ENCODE data around the gene IL1RAPL2.

IL1RAPL2 gene

DNA sequence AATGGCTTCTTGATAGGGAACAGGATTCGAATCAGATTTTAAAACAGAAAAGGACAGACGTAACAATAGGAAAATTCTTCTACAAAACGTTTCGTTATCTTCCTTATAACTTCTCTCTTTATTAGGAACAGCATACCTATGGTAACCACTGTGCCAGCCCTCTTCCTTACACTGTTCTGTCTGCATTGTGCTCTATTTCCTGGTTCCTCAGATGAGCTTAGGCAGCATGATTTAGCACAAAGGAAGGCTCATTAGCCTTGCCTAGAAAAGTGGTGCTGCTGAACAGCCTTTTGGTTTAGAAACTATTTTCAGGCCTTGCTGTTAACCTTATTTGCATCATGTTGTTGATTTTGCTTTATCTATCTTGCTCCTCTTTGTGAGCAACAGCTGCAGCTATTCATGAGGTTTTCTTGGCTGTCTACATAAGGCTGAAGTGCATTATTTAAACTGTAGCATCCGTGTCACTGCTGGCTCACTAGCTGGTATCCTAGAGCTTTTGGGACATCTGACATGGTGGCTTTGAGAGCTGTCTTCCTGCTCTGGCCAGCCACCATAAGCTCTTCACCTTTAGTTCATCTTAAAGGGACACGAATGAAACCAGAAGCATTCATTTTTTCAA, 1186.4 kb downstream of the IL1RAPL2 start:
- H3K27ac ChIP-seq: no peak overlapping the region
- no peak for TF ChIP-seq CTCF (conservative IDR thresholded peaks at IDR 0.05)

GRCh38 chrX:105753411-105753810, 1187.4 kb downstream of the IL1RAPL2 start:
- no peak for TF ChIP-seq CTCF (conservative IDR thresholded peaks at IDR 0.05)
- no peak overlapping the region for H3K27ac ChIP-seq

DNA sequence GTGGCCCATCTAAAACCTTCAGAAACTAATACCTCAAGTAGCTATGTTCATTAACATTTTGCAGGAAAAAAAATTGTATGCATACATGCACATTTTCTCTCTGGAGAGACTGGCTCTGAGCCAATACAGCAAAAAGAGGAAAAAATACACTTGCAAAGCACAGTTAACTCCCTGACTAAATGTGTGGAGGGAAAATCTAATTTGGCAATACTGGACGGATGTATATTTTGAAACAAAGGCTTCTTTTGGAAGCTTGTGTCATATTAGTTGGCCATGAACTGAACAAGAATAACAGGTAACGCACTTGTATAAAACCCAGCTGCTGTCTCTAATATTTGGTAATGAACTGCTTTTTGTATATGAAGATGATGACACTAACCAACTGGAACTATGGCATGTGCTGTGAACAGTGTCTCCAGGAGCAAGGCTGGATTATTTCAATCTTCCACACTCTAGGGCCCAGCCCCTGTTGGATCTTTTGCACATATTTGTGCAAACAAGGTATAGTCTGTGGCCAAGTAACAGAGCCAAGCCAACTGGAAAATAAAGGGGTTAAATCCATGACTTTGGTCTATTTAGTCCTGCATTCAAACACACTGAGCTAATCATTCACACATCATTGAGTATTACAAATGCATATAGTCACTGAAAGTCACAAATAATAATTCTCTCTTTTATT, 1188.4 kb downstream of the IL1RAPL2 start:
- H3K27ac ChIP-seq: no peak overlapping the region
- no peak for TF ChIP-seq CTCF (conservative IDR thresholded peaks at IDR 0.05)

DNA sequence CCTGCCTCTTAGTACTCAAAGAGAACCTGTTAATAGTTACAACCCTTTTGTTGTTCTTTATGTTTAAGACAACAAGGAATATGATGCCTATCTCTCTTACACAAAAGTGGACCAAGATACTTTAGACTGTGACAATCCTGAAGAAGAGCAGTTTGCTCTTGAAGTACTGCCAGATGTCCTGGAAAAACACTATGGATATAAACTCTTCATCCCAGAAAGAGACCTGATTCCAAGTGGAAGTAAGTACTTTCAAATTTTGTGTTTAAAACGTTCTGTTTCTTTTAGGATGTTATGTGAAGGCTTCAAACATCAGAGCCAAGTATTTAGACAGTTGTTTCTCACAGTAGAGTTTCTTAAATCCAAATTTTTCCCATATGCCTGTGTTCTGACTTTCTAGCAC, 1189.1 kb downstream of the IL1RAPL2 start:
- no peak overlapping the region for H3K27ac ChIP-seq
- no peak for TF ChIP-seq CTCF (conservative IDR thresholded peaks at IDR 0.05)

GRCh38 chrX:105758754-105759153, 1192.8 kb downstream of the IL1RAPL2 start:
- H3K27ac ChIP-seq: no peak overlapping the region
- TF ChIP-seq CTCF (conservative IDR thresholded peaks at IDR 0.05): no peak

DNA sequence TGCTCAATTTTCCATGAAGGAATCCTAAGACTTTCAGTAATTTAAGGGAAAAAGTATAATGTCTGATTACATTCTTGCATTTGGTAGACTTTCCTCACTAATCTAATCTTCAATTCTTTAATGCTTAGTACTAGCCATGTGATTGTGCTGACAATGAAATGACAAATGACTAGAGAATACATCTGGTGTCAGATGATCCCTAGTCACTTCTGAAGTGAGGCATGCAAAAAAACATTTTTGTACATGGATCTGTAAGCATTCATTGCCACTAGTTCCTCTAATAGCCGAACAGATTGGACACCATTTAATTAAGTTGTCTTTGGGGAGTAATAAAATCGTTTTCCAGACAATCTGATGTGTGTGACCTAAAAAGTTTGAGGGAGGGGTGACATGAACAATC, 1193.6 kb downstream of the IL1RAPL2 start:
- H3K27ac ChIP-seq: no peak overlapping the region
- TF ChIP-seq CTCF (conservative IDR thresholded peaks at IDR 0.05): no peak

DNA sequence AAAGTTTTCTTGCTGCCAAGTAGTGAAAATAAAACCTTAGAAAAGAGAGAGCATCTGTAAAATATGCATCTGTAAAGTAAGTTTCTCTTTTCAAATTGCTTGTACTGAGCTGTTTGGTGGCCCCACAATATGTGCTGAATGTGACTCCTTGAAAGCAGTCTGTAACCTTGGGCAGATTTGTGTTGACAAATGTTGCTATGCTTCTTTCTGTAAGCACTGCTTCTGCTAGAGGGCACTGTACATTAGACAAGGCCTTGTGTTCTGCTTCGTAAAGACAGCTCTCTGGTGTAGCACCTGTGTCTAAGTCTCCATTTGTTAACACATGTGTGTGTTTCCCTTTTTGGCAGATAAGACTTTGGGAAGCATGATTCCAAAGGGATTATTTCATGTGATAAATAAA, 1199.7 kb downstream of the IL1RAPL2 start:
- H3K27ac ChIP-seq: no peak overlapping the region
- 0 out of 2 replicates have a peak, but pooled peaks have one; percentile 6 for TF ChIP-seq CTCF (conservative IDR thresholded peaks at IDR 0.05)

All from VCaP (cell line).